MG63 (cell line): ENCODE measurements around the gene PLK5. TPM values are rescaled to one million over a fixed set of nuclear protein-coding genes. Genes with fewer than 3 reads are reported as not detected.
"Not testable (repeated sequence)": the region's sequence is repeated elsewhere in the genome, so short reads cannot be mapped to it uniquely, and the experiment has no call there.

ENCODE experiments used
- DNase-seq: peaks from one replicate; pipeline ENCODE4 v3.0.0-alpha.2; 2020
- H3K27me3 ChIP-seq: fragments of 250-450 bp; sonication (Bioruptor Pico); 2 replicates; pipeline ENCODE4 v1.5.1; 2020; ENCODE audit warnings: mild to moderate bottlenecking, moderate library complexity
- H3K36me3 ChIP-seq: fragments of 250-450 bp; sonication (Bioruptor Pico); 2 replicates; pipeline ENCODE4 v1.5.1; 2020; ENCODE audit warnings: mild to moderate bottlenecking, moderate library complexity
- H3K4me3 ChIP-seq: fragments of 250-450 bp; sonication (Bioruptor Pico); 2 replicates; pipeline ENCODE4 v1.5.1; 2020; ENCODE audit warnings: mild to moderate bottlenecking, moderate library complexity
- H3K9me3 ChIP-seq: fragments of 250-450 bp; sonication (Bioruptor Pico); 2 replicates; pipeline ENCODE4 v1.5.1; 2020; ENCODE audit warnings: mild to moderate bottlenecking, moderate library complexity
- total RNA-seq: library from RNA; depleted of rRNA; stranded (reverse); fragments of >200 nt; shearing (Covaris generic); gene quantifications from 2 replicates; pipeline ENCODE4 v1.2.3, GENCODE V29; 2014; ENCODE audit warnings: low replicate concordance

Gene PLK5
- total RNA-seq, 1 experiment from 2014 or later, result not detected

DNA sequence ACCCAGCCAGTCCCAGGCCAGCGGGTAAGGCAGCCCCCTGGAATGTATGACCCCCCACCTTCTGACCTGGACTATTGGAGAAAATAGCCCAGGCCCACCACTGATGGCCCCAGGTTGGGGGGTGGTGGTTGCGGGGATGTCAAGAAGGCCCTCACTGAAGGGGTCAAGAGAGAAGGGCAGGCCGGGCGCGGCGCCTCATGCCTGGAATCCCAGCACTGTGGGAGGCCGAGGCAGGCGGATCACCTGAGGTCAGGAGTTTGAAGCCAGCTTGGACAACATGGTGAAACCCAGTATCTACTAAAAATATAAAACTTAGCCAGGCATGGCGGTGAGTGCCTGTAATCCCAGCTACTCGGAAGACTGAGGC lies 9.6 kb upstream of the PLK5 start:
- no peak for DNase-seq
- Histone ChIP-seq H3K9me3 (no peaks in the 10 kb centered on the region), H3K27me3 (no peaks in the 10 kb centered on the region), H3K4me3 (no peak overlapping the region), H3K36me3 (no peaks in the 10 kb centered on the region)

DNA sequence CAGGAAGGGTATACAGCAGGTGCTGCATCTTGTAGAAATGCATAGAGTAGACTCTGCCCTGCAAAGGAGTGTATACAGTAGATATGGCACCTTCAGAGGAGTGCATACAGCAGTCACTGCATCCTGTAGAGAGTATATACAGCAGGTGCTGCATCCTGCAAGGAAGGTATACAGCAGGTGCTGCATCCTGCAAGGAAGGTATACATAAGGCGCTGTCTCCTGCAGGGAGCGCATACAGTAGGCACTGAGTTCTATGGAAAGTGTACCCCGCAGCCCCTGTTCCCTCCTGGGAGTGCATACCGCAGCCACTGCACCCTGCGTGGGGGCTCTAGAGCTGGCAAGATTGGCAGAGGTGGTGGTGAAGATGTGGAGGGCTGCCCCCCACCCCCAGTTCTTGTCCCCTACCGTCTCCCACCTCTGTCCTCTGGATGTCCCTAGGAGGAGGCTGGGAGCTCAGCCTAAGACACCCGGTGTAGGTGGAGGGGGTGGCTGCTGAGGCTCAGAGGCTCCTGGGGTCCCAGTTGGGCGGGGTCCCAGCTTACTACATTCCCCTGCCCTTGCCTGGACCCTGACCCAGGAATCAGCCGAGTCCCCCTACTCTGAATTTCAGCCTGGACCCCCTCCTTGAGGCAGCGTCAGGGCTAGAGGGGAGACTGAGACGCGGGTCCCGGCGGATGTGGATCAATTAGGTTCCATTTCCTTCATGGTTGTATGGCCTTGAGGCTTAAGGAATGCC lies 8.7 kb upstream of the PLK5 start:
- no peak for DNase-seq
- Histone ChIP-seq H3K4me3 (no peak overlapping the region), H3K36me3 (no peaks in the 10 kb centered on the region), H3K9me3 (no peaks in the 10 kb centered on the region), H3K27me3 (no peaks in the 10 kb centered on the region)

DNA sequence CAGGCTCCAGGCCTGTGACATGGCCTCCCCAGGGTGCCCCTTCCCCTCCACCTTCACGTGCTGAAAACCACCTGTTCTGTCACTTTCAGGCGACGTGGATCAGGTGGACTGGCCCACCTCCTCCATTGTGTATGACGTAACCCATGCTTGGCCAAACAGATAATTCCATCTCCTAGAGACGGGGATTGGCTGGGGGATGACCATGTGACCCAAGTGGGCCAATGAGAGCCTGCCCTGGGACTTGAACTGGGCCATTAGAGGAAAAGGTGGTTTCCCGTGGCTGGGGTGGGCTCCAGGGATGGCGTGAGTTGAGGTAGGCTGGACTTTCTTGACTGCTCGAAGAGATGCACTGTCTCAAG lies 7.5 kb upstream of the PLK5 start:
- no peak overlapping the region for H3K4me3 ChIP-seq
- no peak for DNase-seq
- no peaks in the 10 kb centered on the region for H3K9me3 ChIP-seq
- no peaks in the 10 kb centered on the region for H3K36me3 ChIP-seq
- no peaks in the 10 kb centered on the region for H3K27me3 ChIP-seq

DNA sequence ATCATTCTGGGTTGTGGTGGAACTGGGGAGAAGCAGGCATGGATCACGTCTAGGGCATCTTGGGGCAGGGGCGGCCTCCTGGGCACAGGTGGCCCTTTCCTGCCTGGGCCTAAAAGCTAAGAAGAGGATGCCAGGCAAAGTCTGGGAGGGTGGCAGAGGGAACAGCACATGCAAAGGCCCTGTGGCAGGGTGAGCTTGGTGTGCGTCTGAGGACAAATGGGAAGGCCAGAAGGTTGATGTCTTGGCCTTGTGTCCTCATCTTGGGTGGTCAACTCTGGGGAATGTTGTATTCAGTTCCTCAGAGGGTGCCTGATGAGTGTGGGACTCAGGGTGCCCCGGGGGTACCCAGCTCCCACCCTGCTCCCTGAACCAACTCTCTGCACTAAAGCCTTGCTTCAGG lies 5.4 kb upstream of the PLK5 start:
- Histone ChIP-seq H3K27me3 (no peaks in the 10 kb centered on the region), H3K9me3 (no peaks in the 10 kb centered on the region), H3K36me3 (no peaks in the 10 kb centered on the region), H3K4me3 (no peak overlapping the region)
- DNase-seq, result no peak

DNA sequence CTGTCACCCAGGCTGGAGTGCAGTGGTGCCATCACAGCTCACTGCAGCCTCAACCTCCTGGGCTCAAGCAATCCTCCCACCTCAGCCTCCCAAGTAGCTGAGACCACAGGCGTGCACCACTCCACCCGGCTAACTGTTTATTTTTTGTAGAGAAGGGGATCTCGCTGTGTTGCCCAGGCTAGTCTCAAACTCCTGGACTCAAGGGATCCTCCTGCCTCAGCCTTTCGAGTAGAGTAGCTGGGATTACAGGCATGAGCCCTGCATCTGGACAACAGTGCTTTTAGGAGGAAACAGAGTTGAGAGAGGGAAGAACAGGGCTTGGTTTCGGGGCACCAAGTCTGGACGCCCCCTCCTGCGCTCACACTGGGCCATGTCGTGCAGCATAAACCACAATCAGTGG lies 4.1 kb upstream of the PLK5 start:
- not testable (repeated sequence) for H3K27me3 ChIP-seq, H3K9me3 ChIP-seq, H3K4me3 ChIP-seq, DNase-seq, H3K36me3 ChIP-seq

DNA sequence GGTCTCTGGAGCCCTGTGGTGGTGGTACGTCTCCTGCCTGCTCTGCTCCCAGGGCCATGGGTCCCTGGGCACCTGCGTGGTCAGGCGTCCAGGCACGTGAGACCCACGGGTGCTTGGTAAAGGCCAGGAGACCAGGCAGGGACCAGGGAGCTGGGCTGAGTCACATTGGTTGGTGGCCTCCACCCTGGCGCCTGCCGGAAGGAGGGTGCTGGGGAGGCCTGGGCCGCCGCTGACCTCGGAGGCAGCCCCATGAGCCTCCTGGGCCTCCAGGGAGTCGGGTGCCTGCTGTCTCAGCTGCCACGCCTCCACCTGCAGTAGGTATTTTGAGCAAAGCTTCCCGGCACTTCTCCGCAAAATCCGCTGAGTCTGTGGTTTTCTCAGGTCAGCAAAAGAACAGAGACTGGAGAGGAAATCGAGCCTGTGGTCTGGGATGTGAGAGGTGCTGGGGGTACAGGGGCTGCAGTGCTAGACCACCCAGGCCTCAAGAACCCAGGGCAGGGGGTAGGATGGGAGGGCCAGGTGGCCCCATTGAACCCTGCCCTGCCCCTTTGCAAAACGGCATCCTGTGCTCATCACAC lies 3.6 kb upstream of the PLK5 start:
- no peak overlapping the region for H3K4me3 ChIP-seq
- H3K27me3 ChIP-seq, result peaks cover 6% of the 10 kb centered on the region; the same call in 1 of the 2 replicates
- no peak for DNase-seq
- no peaks in the 10 kb centered on the region for H3K9me3 ChIP-seq
- no peaks in the 10 kb centered on the region for H3K36me3 ChIP-seq

DNA sequence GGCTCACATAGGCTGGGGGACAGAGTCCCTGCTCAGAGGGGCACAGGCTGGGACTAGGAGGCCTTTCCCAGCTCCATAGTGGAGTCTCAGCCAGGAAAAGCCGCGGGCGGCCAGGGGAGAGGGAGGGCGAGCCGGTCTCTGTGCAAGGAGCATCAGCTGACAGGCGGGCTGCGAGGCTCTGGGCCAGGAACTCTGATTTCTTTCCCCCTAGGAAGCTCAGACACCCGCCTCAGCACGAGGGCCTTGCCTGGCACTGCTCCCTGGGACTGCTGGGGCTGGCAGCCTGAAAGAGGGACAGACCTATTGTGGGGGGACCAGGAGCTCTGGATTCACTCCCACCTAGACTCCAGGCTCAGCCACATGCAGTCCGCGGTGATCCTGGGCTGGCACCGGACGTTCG lies 2.2 kb upstream of the PLK5 start:
- no peak for DNase-seq
- H3K4me3 ChIP-seq, result no peak overlapping the region
- H3K27me3 ChIP-seq, result peaks cover 6% of the 10 kb centered on the region; the same call in 1 of the 2 replicates
- no peaks in the 10 kb centered on the region for H3K36me3 ChIP-seq
- no peaks in the 10 kb centered on the region for H3K9me3 ChIP-seq

DNA sequence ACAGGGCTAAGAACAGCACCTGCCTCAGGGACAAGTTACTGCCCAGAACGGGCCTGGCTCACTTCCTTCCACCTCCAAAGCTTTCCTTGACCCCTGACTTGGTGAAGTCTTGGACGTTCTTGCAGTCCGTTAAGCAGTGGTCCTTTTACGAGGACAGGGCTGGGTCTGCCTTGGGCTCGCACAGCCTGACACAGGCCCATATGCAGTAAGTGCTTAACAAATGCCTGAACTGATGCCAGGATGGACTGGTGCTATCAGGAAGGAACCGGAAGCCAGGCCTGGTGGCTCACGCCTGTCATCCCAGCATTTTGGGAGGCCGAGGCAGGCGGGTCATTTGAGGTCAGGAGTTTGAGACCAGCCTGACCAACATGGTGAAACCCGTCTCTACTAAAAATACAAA lies 1.8 kb upstream of the PLK5 start:
- no peak for DNase-seq
- Histone ChIP-seq H3K27me3 (peaks cover 6% of the 10 kb centered on the region; the same call in 1 of the 2 replicates), H3K4me3 (no peak overlapping the region), H3K36me3 (no peaks in the 10 kb centered on the region), H3K9me3 (no peaks in the 10 kb centered on the region)

DNA sequence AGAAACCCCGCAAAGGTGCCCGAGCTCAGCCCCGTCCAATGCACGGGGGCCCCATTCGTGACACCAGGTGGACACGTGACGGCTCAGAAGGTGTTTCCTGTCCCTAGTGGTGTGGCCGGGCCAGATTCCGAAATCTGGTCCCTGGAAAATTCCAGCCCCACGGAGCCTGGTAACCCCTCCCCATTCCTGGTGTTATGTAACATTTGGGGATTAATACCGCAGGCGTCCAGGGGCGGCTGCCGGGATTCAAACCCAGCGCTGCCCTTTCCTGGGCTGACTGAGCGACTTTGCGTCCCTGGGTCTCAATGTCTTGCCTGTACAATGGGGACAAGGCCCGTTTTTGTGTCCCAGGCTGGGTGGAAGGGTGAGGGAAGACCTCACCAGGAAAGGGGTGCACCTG lies 1.0 kb upstream of the PLK5 start:
- Histone ChIP-seq H3K36me3 (no peaks in the 10 kb centered on the region), H3K27me3 (peaks cover 6% of the 10 kb centered on the region; the same call in 1 of the 2 replicates), H3K9me3 (no peaks in the 10 kb centered on the region), H3K4me3 (no peak overlapping the region)
- DNase-seq, result no peak

DNA sequence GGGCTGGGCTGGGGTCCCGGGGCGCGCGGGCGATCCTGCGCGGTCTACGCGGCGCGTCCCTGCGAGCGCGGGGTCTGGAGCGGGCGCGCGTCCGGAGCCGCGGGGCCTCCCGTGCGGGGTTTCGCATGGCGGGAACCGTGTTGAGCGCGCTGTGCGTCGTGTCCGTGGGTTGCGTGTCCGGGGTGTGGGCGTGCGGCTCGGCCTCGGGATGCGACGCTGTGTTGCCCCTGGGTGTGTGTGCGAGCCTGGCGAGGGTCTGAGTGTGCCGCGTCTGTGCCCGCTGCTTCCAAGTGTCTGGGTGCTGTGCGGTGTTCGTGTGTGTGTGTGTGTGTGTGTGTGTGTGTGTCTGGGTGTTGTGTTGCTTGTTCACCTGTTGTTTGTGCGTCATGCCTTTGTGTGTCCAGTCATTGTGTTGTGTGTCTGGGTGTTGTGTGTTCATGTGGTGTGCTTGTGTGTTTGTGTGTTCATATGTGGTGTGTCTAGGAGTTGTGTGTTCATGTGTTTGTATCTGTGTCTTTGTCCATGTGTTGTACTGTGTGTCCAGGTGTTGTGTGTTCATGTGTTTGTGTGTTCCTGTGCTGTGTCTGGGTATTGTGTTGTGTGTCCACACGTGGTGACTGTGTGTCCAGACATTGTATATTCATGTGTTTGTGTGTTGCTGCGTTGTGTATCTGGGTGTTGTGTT lies 552 bp downstream of the PLK5 start:
- Histone ChIP-seq H3K36me3 (no peaks in the 10 kb centered on the region), H3K4me3 (no peak overlapping the region), H3K27me3 (peaks cover 6% of the 10 kb centered on the region; the same call in 1 of the 2 replicates), H3K9me3 (no peaks in the 10 kb centered on the region)
- no peak for DNase-seq

DNA sequence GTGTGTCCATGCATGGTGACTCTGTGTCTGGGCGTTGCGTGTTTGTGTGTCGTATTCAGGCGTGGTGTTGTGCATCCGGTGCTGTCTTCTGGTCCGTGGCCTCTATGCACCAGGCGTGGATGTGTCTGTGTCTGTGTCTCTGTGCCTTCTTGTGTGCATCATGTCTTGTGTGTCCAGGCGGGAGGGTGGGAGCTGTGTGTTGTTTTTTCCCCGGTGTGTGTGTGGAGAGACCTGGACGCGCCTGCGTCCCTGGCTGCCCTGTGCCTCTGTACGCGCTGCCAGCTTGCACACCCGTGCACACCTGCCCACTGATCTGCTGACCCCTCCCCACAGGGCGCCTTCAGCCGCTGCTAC lies 1.1 kb downstream of the PLK5 start:
- no peak for DNase-seq
- Histone ChIP-seq H3K27me3 (peaks cover 6% of the 10 kb centered on the region; the same call in 1 of the 2 replicates), H3K4me3 (no peak overlapping the region), H3K9me3 (no peaks in the 10 kb centered on the region), H3K36me3 (no peaks in the 10 kb centered on the region)

DNA sequence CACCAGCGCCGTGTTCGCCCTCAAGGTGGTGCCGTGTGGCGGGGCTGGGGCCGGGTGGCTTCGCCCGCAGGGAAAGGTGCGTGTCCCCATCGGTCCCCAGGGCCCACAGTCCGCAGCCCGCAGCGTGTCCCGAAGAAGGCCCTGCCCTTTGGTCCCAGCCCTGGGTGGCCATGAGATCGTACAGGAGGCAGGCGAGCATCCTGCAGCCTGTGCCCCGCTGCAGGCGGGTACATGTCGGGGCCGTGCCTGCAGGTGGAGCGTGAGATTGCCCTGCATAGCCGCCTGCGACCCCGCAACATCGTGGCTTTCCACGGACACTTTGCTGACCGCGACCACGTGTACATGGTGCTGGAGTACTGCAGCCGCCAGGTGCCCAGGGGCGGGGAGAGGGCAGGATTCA lies 1.5 kb downstream of the PLK5 start:
- Histone ChIP-seq H3K4me3 (no peak overlapping the region), H3K27me3 (peaks cover 6% of the 10 kb centered on the region; the same call in 1 of the 2 replicates), H3K36me3 (no peaks in the 10 kb centered on the region), H3K9me3 (no peaks in the 10 kb centered on the region)
- no peak for DNase-seq

DNA sequence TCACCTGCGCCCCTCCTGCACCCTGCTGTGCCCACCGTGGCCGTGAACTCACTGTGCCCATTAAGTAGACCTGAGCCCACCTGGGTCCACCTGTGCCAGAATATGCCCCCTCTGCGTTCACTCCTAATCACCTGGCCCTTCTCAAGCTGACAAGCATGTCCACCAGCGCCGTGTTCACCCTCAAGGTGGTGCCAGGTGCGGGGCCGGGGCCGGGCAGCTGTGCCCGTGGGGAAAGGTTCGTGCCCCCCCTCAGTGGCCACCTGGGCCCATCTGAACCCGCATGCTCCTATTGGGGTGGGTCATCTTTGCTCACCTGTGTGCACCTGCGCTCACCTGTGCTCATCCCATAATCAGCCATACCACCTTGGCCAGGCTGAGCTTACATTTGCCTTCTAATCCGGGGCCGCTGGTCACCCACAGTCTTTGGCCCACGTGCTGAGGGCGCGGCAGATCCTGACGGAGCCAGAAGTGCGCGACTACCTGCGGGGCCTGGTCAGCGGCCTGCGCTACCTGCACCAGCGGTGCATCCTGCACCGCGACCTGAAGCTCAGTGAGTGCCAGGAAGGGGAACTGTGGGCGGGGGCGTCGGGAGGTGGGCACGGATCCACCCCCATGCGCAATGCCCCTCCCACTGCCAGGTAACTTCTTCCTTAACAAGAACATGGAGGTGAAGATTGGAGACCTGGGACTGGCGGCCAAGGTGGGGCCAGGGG lies 2.3 kb downstream of the PLK5 start:
- no peak for DNase-seq
- H3K4me3 ChIP-seq, result no peak overlapping the region
- no peaks in the 10 kb centered on the region for H3K36me3 ChIP-seq
- peaks cover 6% of the 10 kb centered on the region; the same call in 1 of the 2 replicates for H3K27me3 ChIP-seq
- H3K9me3 ChIP-seq, result no peaks in the 10 kb centered on the region

DNA sequence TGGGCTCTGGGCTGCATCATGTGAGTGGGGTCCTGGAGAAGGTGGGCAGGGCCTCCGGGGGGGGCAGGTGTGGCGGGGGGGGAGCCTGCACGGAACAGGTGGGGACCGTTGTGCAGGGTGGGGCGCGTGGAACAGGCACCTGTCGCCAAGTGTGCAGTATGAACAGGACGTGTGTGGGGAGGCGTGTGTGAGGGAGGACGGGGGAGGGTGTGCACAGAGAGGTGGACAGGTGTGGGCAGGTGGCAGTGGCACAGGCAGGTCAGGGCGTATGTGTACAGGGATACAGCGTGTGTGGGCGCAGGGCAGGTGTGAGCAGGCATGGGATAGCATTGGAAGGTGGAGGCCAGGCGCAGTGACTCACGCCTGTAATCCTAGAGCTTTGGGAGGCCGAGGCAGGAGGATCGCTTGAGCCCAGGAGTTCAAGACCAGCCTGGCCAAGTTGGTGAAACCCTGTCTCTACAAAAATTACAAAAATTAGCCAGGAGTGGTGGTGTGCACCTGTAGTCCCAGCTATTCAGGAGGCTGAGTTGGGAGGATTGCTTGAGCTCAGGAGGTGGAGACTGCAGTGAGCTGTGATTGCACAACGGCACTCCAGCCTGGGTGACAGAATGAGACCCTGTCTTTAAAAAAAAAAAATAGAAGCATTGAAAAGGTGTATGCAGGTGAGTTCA lies 3.2 kb downstream of the PLK5 start:
- H3K9me3 ChIP-seq, result no peaks in the 10 kb centered on the region
- DNase-seq, result no peak
- H3K4me3 ChIP-seq, result no peak overlapping the region
- no peaks in the 10 kb centered on the region for H3K36me3 ChIP-seq
- peaks cover 6% of the 10 kb centered on the region; the same call in 1 of the 2 replicates for H3K27me3 ChIP-seq

DNA sequence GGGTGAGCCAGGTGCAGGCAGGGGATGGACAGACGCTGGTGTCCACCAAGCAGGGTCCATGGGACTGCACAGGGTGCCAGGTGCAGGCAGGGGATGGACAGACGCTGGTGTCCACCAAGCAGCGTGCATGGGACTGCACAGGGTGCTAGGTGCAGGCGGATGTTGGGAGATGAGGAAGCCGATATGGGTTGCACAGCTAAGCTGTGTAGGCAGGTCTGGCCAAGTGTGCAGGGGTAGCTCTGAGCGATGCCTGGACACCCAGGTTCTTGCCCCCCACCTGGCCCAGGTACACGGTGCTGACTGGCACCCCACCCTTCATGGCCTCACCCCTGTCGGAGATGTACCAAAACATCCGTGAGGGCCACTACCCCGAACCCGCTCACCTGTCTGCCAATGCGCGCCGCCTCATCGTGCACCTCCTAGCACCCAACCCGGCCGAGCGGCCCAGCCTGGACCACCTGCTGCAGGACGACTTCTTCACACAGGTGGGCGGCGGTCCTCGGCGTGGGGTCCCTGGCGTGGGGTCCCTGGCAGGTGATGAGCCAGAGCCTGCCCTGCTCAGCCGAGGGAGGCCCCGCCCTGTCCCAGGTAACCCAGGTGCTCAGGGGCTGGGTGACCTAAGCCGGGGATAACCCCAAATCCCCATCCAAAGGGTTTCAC lies 3.9 kb downstream of the PLK5 start:
- Histone ChIP-seq H3K9me3 (no peaks in the 10 kb centered on the region), H3K36me3 (no peaks in the 10 kb centered on the region), H3K4me3 (no peak overlapping the region), H3K27me3 (peaks cover 6% of the 10 kb centered on the region; the same call in 1 of the 2 replicates)
- no peak for DNase-seq
